MM.1S (cell line): ENCODE results near the gene CD80.
"Not testable (repeated sequence)": the region's sequence is repeated elsewhere in the genome, so short reads cannot be mapped to it uniquely, and the experiment has no call there.

Experiments used
- DNase-seq: peaks from one replicate; pipeline ENCODE4 v3.0.0-alpha.2; 2015
- H2AFZ ChIP-seq: fragments of 300-600 bp; sonication (generic); 2 replicates; pipeline ENCODE4 v1.6.0; 2016; ENCODE audit warnings: antibody characterized with exemption, low read length
- H3F3A ChIP-seq: fragments of 300-600 bp; sonication (generic); 2 replicates; pipeline ENCODE4 v1.6.1; 2016; ENCODE audit warnings: mild to moderate bottlenecking, antibody characterized with exemption, low read length, moderate library complexity, mixed read lengths; ENCODE audit not compliant: insufficient read depth
- H3K27ac ChIP-seq: fragments of 300-600 bp; sonication (generic); 2 replicates; pipeline ENCODE4 v1.5.1; 2016; ENCODE audit warnings: mild to moderate bottlenecking, low read length
- H3K27me3 ChIP-seq: fragments of 300-600 bp; sonication (generic); replicated peaks from 2 replicates; pipeline ENCODE4 v1.6.0; 2016; ENCODE audit warnings: low read length; ENCODE audit not compliant: insufficient read depth
- H3K36me3 ChIP-seq: fragments of 300-600 bp; sonication (generic); replicated peaks from 2 replicates; pipeline ENCODE4 v1.6.1; 2016; ENCODE audit warnings: mild to moderate bottlenecking, low read length, mixed read lengths; ENCODE audit not compliant: insufficient read depth
- H3K4me1 ChIP-seq: fragments of 300-600 bp; sonication (generic); 2 replicates; pipeline ENCODE4 v1.6.1; 2016; ENCODE audit warnings: low read length, mixed read lengths
- H3K4me2 ChIP-seq: fragments of 300-600 bp; sonication (generic); 2 replicates; pipeline ENCODE4 v1.6.0; 2016; ENCODE audit warnings: low read depth, low read length
- H3K4me3 ChIP-seq: fragments of 300-600 bp; sonication (generic); 2 replicates; pipeline ENCODE4 v1.5.1; 2016; ENCODE audit warnings: low read length, mixed read lengths
- H3K79me2 ChIP-seq: fragments of 300-600 bp; sonication (generic); 2 replicates; pipeline ENCODE4 v1.6.1; 2016; ENCODE audit warnings: mixed run types, low read length, mixed read lengths
- H3K9ac ChIP-seq: fragments of 300-600 bp; sonication (generic); 2 replicates; pipeline ENCODE4 v1.6.1; 2016; ENCODE audit warnings: low read length, mixed read lengths
- H3K9me2 ChIP-seq: fragments of 300-600 bp; sonication (generic); replicated peaks from 2 replicates; pipeline ENCODE4 v1.6.1; 2016; ENCODE audit warnings: mild to moderate bottlenecking, low read length, mixed read lengths; ENCODE audit not compliant: insufficient read depth
- H3K9me3 ChIP-seq: fragments of 300-600 bp; sonication (generic); replicated peaks from 2 replicates; pipeline ENCODE4 v1.6.1; 2016; ENCODE audit warnings: mild to moderate bottlenecking, low read length, mixed read lengths; ENCODE audit not compliant: insufficient read depth
- H4K20me1 ChIP-seq: fragments of 300-600 bp; sonication (generic); 2 replicates; pipeline ENCODE4 v1.6.1; 2016; ENCODE audit warnings: mild to moderate bottlenecking, low read length, moderate library complexity, mixed read lengths; ENCODE audit not compliant: insufficient read depth
- EZH2 ChIP-seq: fragments of 300-600 bp; sonication (generic); optimal IDR thresholded peaks from 2 replicates; pipeline ENCODE3; 2017; ENCODE audit warnings: low read depth, mild to moderate bottlenecking, antibody characterized with exemption, low read length, mixed read lengths
- EZH2phosphoT487 ChIP-seq: fragments of 300-600 bp; sonication (generic); IDR thresholded peaks from 2 replicates; pipeline ENCODE4 v1.6.1; 2018; ENCODE audit warnings: antibody characterized with exemption, low read length
- TF ChIP-seq, protein P1 (sequence below): fragments of 300-600 bp; sonication (generic); IDR thresholded peaks from 2 replicates; pipeline ENCODE4 v1.5.1; 2016; ENCODE audit warnings: antibody characterized with exemption, low read length, mixed read lengths

Gene CD80

GRCh38 chr3:119553823-119554415, 5.5 kb downstream of the CD80 start:
- TF ChIP-seq EZH2 (no peak), EZH2phosphoT487 (no peak)
- TF ChIP-seq, protein P1, sequence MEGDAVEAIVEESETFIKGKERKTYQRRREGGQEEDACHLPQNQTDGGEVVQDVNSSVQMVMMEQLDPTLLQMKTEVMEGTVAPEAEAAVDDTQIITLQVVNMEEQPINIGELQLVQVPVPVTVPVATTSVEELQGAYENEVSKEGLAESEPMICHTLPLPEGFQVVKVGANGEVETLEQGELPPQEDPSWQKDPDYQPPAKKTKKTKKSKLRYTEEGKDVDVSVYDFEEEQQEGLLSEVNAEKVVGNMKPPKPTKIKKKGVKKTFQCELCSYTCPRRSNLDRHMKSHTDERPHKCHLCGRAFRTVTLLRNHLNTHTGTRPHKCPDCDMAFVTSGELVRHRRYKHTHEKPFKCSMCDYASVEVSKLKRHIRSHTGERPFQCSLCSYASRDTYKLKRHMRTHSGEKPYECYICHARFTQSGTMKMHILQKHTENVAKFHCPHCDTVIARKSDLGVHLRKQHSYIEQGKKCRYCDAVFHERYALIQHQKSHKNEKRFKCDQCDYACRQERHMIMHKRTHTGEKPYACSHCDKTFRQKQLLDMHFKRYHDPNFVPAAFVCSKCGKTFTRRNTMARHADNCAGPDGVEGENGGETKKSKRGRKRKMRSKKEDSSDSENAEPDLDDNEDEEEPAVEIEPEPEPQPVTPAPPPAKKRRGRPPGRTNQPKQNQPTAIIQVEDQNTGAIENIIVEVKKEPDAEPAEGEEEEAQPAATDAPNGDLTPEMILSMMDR, result no peak
- Histone ChIP-seq H4K20me1 (no peaks in the 10 kb centered on the region), H3K9ac (no peak overlapping the region), H3K4me1 (no peaks in the 10 kb centered on the region), H3K27ac (no peak overlapping the region), H3K4me2 (no peak overlapping the region), H3K27me3 (no peaks in the 10 kb centered on the region), H3F3A (no peaks in the 10 kb centered on the region), H3K9me2 (no peaks in the 10 kb centered on the region), H2AFZ (no peak overlapping the region), H3K9me3 (no peaks in the 10 kb centered on the region), H3K36me3 (no peaks in the 10 kb centered on the region), H3K4me3 (no peak overlapping the region), H3K79me2 (no peaks in the 10 kb centered on the region)
- DNase-seq, result no peak

DNA sequence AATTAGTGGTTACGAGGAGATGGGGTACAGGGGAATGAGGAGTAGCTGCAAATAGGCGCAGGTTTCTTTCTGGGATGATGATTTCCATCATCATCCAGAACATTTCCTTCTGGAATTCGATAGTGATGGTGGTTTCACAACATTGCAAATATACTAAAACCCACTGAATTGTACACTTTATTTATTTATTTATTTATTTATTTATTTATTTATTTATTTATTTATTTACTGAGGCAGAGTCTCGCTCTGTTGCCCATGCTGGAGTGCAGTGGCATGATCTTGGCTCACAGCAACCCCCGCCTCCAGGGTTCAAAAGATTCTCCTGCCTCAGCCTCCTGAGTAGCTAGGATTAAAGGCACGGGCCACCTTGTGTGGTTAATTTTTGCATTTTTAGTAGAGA, 6.5 kb downstream of the CD80 start:
- not testable (repeated sequence) for H4K20me1 ChIP-seq, H3K79me2 ChIP-seq, H3F3A ChIP-seq, H3K27me3 ChIP-seq, H3K9me3 ChIP-seq, H2AFZ ChIP-seq, DNase-seq, H3K4me2 ChIP-seq, H3K9me2 ChIP-seq, H3K9ac ChIP-seq, H3K27ac ChIP-seq, H3K4me1 ChIP-seq, H3K4me3 ChIP-seq, H3K36me3 ChIP-seq

GRCh38 chr3:119551598-119551997, 7.8 kb downstream of the CD80 start:
- TF ChIP-seq, protein P1, result no peak
- no peak for TF ChIP-seq EZH2phosphoT487
- no peak for TF ChIP-seq EZH2
- Histone ChIP-seq H3K4me3 (no peak overlapping the region), H3K79me2 (no peaks in the 10 kb centered on the region), H3K27me3 (no peaks in the 10 kb centered on the region), H3K9ac (no peak overlapping the region), H3F3A (no peaks in the 10 kb centered on the region), H4K20me1 (no peaks in the 10 kb centered on the region), H3K4me2 (no peak overlapping the region), H3K4me1 (no peaks in the 10 kb centered on the region), H3K36me3 (no peaks in the 10 kb centered on the region), H2AFZ (no peak overlapping the region), H3K9me3 (no peaks in the 10 kb centered on the region), H3K9me2 (no peaks in the 10 kb centered on the region), H3K27ac (no peak overlapping the region)
- DNase-seq, result no peak

DNA sequence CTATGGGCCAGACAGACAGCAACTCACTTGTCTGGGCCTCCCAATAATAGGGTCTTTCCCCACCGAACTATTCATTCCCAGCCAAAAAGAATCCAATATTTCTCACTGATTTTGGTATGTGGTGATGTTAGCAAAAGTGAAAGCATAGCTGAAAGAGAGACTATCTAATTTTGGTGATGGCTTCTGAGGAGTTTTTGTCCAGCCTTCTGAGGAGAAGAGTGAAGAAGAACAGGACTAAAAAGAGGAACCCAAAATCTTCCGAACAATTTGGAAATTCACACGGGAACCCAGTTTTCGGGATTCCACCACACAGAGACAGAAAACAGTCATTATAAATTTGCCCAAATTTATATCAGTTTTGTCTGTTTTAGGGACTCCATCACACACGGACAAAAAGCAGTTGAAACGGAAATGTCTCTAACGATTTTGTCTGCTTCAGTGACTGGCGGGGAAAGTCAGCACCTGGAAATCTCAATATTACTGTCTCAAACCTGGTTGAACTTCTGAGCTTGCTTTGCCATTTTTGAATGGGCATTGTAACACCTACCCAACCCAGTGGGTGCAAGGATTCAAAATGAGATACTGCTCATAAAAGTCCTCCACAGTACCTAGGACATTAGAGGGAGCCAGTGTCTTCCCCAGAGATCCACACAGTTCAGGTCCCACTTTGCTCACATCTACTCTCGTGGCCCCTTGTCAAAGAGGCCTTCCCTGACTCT, 9.1 kb downstream of the CD80 start:
- no peak for TF ChIP-seq EZH2phosphoT487
- TF ChIP-seq, protein P1, result no peak
- no peak for TF ChIP-seq EZH2
- H4K20me1 ChIP-seq, result no peaks in the 10 kb centered on the region
- no peak overlapping the region for H3K4me2 ChIP-seq
- no peak overlapping the region for H3K27ac ChIP-seq
- no peak overlapping the region for H2AFZ ChIP-seq
- no peaks in the 10 kb centered on the region for H3K27me3 ChIP-seq
- H3K4me1 ChIP-seq, result no peaks in the 10 kb centered on the region
- no peaks in the 10 kb centered on the region for H3K36me3 ChIP-seq
- no peak overlapping the region for H3K4me3 ChIP-seq
- no peaks in the 10 kb centered on the region for H3F3A ChIP-seq
- no peaks in the 10 kb centered on the region for H3K9me3 ChIP-seq
- no peaks in the 10 kb centered on the region for H3K79me2 ChIP-seq
- H3K9ac ChIP-seq, result no peak overlapping the region
- no peaks in the 10 kb centered on the region for H3K9me2 ChIP-seq
- DNase-seq, result no peak
